Panc1 (cell line): Measurements from ENCODE around the gene LIMCH1.

Experiments
- CTCF ChIP-seq: fragments of 450-650 bp; IDR thresholded peaks from 2 replicates; pipeline ENCODE4 v1.5.1; 2017; ENCODE audit warnings: mild to moderate bottlenecking
- POLR2AphosphoS5 ChIP-seq: IDR thresholded peaks from 2 replicates; pipeline ENCODE4 v1.6.1; 2012; ENCODE audit warnings: mild to moderate bottlenecking, low read depth, low read length, moderate library complexity
- REST ChIP-seq, 2 experiments: IDR thresholded peaks; 2 replicates each; pipeline ENCODE4 v1.6.1; 2011 to 2012; ENCODE audit warnings: low read depth in 2 of 2, control low read depth in 1 of 2, low read length in 1 of 2, mild to moderate bottlenecking in 1 of 2, moderate library complexity in 1 of 2; ENCODE audit not compliant: insufficient read depth in 1 of 2
- SIN3A ChIP-seq: IDR thresholded peaks from 2 replicates; pipeline ENCODE4 v1.6.1; 2012; ENCODE audit warnings: low read depth, mild to moderate bottlenecking, low read length, moderate library complexity, borderline replicate concordance; ENCODE audit not compliant: insufficient read depth
- TCF7L2 ChIP-seq: IDR thresholded peaks from 2 replicates; pipeline ENCODE4 v1.6.1; 2011; ENCODE audit warnings: mild to moderate bottlenecking, low read depth, low read length, inconsistent platforms

- TF ChIP-seq CTCF = no peak
- no peak for TF ChIP-seq POLR2AphosphoS5
- no peak for TF ChIP-seq REST (IDR thresholded peaks at IDR 0.05; ENCODE audit: insufficient read depth in 1 of 2, low read depth in 2 of 2, low read length in 1 of 2)
- TF ChIP-seq TCF7L2 = no peak
- no peak for TF ChIP-seq SIN3A
These were observed 177.2 kb downstream of the LIMCH1 start for GRCh38 chr4:41715155-41715554.
